ENCODE measurements around the gene USH2A.

Gene USH2A

DNA sequence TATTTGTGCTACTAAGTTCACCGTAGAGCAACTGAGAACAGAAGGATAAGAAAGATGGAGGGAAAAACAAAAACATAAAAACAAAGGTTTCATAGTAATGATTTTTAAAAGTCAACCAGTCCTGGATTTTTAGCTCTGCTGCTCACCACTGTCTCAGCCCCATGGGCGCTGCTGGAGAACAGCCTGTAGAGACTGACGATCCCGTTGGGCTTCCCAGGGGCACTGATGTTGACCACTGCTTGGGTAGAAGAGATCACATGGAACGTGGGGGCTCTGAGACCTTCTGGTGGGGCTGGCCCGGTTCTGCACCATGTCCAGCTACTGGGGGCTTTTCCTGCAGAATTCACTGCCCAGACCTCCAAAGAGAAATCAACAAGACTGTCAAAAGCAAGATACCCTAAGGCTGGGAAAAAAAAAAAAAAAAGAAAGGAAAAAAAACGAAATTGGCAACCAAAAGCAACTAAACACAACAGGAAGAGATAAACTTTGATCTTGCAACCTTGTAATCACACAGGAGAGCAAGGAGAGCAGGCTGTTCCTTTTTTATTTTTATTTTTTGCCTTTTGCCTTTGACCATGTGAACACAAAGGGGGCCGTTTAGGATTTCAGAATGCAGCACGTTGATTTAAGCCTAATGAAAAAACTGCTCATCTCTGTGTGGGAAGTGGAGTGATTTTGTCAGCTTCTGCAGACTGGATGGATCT is 772.6 kb downstream of the USH2A start:
- no peak for TF ChIP-seq CTCF (IDR thresholded peaks at IDR 0.05)

DNA sequence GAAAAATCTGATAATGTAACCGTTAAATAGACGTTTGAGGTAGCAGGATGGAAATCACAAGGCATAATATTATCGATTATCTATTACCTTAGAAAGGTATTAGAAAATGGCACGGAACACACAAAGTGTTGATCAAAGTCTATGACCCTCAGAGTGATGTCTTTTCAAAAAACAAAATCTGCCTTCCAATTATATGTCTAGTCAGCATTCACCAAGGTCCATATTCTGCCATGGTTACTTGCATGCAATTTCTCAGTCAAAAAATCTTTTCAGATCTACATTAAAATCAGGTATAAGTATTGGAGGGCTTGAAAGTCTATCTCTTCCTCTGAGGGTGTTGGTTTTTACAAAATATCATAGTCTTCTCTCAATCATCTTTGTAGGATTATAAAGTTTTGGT is 774.3 kb downstream of the USH2A start:
- TF ChIP-seq CTCF (IDR thresholded peaks at IDR 0.05): no peak

GRCh38 chr1:215647738-215648137 is 775.5 kb downstream of the USH2A start:
- TF ChIP-seq CTCF (IDR thresholded peaks at IDR 0.05): no peak

DNA sequence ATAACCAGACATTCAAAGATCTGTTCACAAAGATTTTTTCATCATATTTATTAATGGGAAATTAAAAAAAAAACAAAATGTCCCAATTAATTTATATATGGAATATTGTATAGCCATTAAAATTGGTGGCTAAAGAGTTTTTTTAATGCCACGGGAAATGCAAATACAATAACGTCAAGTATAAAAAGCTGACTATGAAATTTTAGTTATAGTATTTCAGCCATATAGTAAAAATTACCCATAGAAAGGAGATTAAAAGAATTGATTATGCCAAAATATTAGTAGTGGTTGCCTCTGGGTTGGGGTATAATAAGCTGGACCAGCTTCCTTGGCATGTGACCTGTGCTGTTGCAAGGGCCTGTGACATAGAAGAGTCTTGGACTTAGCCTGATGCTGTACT is 777.4 kb downstream of the USH2A start:
- no peak for TF ChIP-seq CTCF (IDR thresholded peaks at IDR 0.05)

DNA sequence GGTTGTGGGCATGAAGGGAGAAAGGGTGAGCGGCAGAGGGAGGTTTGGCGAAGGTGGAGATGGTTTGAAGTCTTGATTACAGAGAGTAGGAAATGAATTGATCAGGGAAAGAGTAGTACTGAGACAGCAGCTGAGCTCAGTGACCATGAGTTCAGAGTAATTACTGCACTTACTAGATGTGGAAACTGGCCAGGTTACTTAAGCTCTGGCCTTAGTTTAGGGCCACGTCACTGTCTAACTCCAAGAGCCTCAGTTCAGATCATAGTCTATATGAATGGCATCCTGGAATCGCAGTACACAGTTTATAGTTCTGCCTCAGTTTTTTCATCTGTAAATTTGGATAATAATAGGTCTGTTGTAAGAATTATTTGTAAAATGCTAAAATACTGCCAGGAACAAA is 778.1 kb downstream of the USH2A start:
- no peak for TF ChIP-seq CTCF (IDR thresholded peaks at IDR 0.05)

- no peak for TF ChIP-seq CTCF (IDR thresholded peaks at IDR 0.05)
Measured at GRCh38 chr1:215643592-215644321, 779.5 kb downstream of the USH2A start.

GRCh38 chr1:215640429-215641148 is 782.7 kb downstream of the USH2A start:
- no peak for TF ChIP-seq CTCF (IDR thresholded peaks at IDR 0.05)

Data from LNCAP (cell line).